ENCODE data around the gene ARHGAP25. TPM values are rescaled to one million over a fixed set of nuclear protein-coding genes. Genes with fewer than 3 reads are reported as not detected.

The ARHGAP25 gene
- total RNA-seq, 3 donors from 2014 or later (not counting 1 experiment from before 2014, with no cell fraction given) = 122 to 180 (median 155) TPM

GRCh38 chr2:68824831-68825230, 90.2 kb downstream of the ARHGAP25 start:
- peaks cover 21% of the 10 kb centered on the region for H3K36me3 Mint-ChIP-seq

GRCh38 chr2:68825866-68826265, 91.3 kb downstream of the ARHGAP25 start:
- no peak for DNase-seq
- Mint-ChIP-seq H3K27me3 (ENCODE audit: low read depth in 2 of 2) (no peaks in the 10 kb centered on the region), H3K4me3 (no peak overlapping the region), H3K4me1 (peaks cover 40 to 71% of the 10 kb centered on the region in 2 donors), H3K27ac (peak overlapping the region; percentile 53 to 84), H3K36me3 (peaks cover 21% of the 10 kb centered on the region), H3K9me3 (no peaks in the 10 kb centered on the region)
- H3K4me1 ChIP-seq (ENCODE audit: control insufficient read depth, insufficient read depth, low read length) = peaks cover 18% of the 10 kb centered on the region
- intact Hi-C loops (cut with micrococcal nuclease) = no loop called here
- H3K27me3 ChIP-seq (ENCODE audit: control insufficient read depth, insufficient read depth, low read length) = no peaks in the 10 kb centered on the region
- no peak overlapping the region for H3K4me3 ChIP-seq (ENCODE audit: low read length)
- H3K27ac ChIP-seq (ENCODE audit: low read length) = no peak overlapping the region
- no peak for TF ChIP-seq CTCF (IDR thresholded peaks at IDR 0.05)
- peaks cover 75% of the 10 kb centered on the region for H3K36me3 ChIP-seq (ENCODE audit: control insufficient read depth, insufficient read depth, low read length)
- 84% methylated on average over 5 of the region's 5 CpGs for WGBS (ENCODE audit: insufficient coverage)
- H3K9me3 ChIP-seq (ENCODE audit: control insufficient read depth, insufficient read depth, low read length) = no peaks in the 10 kb centered on the region
- ATAC-seq = no peak

More at GRCh38 chr2:68824831-68825230, 90.2 kb downstream of the ARHGAP25 start:
- 92% methylated on average over 2 of the region's 2 CpGs for WGBS (ENCODE audit: insufficient coverage)
- Mint-ChIP-seq H3K27me3 (ENCODE audit: low read depth in 2 of 2) (no peaks in the 10 kb centered on the region), H3K9me3 (no peaks in the 10 kb centered on the region), H3K27ac (peak overlapping the region; percentile 53 to 84), H3K4me1 (peaks cover 30 to 64% of the 10 kb centered on the region in 2 donors), H3K4me3 (no peak overlapping the region)
- Histone ChIP-seq H3K27me3 (ENCODE audit: control insufficient read depth, insufficient read depth, low read length) (no peaks in the 10 kb centered on the region), H3K9me3 (ENCODE audit: control insufficient read depth, insufficient read depth, low read length) (no peaks in the 10 kb centered on the region), H3K27ac (ENCODE audit: low read length) (no peak overlapping the region), H3K4me3 (ENCODE audit: low read length) (no peak overlapping the region), H3K36me3 (ENCODE audit: control insufficient read depth, insufficient read depth, low read length) (peaks cover 84% of the 10 kb centered on the region), H3K4me1 (ENCODE audit: control insufficient read depth, insufficient read depth, low read length) (peaks cover 18% of the 10 kb centered on the region)
- intact Hi-C loops (cut with micrococcal nuclease) = no loop called here
- ATAC-seq = no peak
- TF ChIP-seq CTCF (IDR thresholded peaks at IDR 0.05) = no peak
- DNase-seq = no peak

GRCh38 chr2:68827666-68828065, 93.1 kb downstream of the ARHGAP25 start:
- WGBS (ENCODE audit: insufficient coverage) = 96% methylated on average over 4 of the region's 4 CpGs
- H3K27me3 ChIP-seq (ENCODE audit: control insufficient read depth, insufficient read depth, low read length) = no peaks in the 10 kb centered on the region
- H3K27ac ChIP-seq (ENCODE audit: low read length) = no peak overlapping the region
- TF ChIP-seq CTCF (IDR thresholded peaks at IDR 0.05) = no peak
- no peak overlapping the region for H3K4me3 ChIP-seq (ENCODE audit: low read length)
- Mint-ChIP-seq H3K9me3 (no peaks in the 10 kb centered on the region), H3K4me3 (no peak overlapping the region), H3K27me3 (ENCODE audit: low read depth in 2 of 2) (no peaks in the 10 kb centered on the region), H3K27ac (peak overlapping the region; percentile 92 to 97), H3K36me3 (peaks cover 17% of the 10 kb centered on the region), H3K4me1 (peaks cover 49 to 84% of the 10 kb centered on the region in 2 donors)
- ATAC-seq (no peak), DNase-seq (no peak)
- H3K36me3 ChIP-seq (ENCODE audit: control insufficient read depth, insufficient read depth, low read length) = peaks cover 57% of the 10 kb centered on the region
- peaks cover 34% of the 10 kb centered on the region for H3K4me1 ChIP-seq (ENCODE audit: control insufficient read depth, insufficient read depth, low read length)
- no peaks in the 10 kb centered on the region for H3K9me3 ChIP-seq (ENCODE audit: control insufficient read depth, insufficient read depth, low read length)
- intact Hi-C loops (cut with micrococcal nuclease) = no loop called here
